Measurements from ENCODE around the gene TNFRSF9. TPM values are rescaled to one million over a fixed set of nuclear protein-coding genes. Genes with fewer than 3 reads are reported as not detected.
A peak's percentile ranks its signal among the peaks of the same experiment; 100 is the strongest.

The TNFRSF9 gene
- total RNA-seq, 1 donor from 2014 or later: not detected

DNA sequence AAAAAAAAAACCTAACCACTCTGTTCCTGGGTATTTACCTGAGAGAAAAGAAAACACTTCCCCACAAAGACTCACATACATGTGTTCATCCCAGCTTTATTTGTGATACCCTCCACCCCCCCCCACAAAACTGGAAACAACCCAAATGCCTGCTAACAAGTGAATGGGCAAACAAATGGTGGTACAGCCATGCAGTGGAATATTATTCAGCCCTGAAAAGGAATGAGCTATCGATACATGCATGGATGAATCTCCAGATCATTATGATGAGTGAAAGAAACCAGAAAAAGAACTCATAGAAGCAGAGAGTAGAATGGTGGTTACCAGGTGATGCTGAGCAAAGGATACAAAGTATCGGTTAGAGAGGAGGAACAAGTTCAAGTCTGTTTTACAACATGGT is 49.8 kb downstream of the TNFRSF9 start:
- ATAC-seq (ENCODE audit: poor library complexity) (no peak), DNase-seq (no peak)
- intact Hi-C loops (cut with DNase I): no loop called here

DNA sequence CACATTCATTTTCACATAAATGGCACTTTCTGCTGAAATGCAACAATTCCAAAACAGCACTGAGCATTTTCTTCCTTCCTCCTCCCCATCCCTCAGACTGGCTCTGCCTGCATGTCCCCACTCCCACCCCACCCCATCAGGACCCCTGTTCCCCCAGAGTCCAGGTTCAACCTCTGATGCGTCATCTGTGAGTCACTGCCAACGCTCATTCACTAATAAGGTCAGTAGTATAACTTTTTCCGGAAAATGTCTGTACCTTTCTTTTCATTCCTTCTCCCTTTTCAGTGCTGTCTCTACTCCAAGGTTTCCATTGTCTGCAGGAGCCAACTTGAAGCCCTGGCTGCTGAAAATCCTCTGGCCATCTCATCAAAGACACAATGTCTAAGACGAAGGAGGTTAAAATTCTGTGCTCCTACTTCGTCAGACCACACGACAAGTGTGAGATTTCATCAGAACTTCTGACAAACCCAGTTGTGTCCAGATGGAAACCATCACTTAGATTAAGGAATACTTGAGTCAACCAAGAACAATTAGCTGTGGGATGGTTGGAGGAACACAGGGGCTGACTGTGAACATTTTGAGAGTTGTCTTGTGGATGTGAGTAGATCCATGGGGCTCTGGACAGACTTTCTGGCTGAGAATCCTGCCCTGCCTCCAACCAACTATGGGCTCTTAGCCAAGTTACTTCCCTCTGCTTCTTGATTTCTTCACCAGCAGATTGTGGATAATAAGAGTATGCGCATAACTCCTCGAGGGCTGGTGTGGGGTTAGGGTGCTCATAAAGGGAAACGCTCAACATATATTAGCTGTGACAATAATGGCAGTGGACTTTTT is 52.2 kb downstream of the TNFRSF9 start:
- ATAC-seq (ENCODE audit: poor library complexity) (no peak), DNase-seq (no peak)
- intact Hi-C loops (cut with DNase I): no loop called here

DNA sequence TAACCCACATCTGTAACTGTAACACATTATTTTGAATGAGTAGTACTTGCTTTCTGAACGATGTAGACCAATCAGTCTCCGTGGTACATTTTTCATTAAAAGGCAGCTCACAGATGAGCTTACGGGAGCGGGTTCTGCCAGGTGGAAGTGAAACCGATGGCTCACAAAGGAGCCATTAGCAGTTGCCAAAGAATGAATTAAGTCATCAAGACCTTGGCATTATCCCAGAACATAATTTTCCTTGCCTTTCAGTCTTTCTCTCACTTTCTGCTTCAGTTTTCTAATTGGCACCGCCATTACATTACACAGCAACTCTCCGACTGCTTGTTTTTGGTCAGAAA is 54.3 kb downstream of the TNFRSF9 start:
- intact Hi-C loops (cut with DNase I): no loop called here
- ATAC-seq (ENCODE audit: poor library complexity): no peak
- DNase-seq: no peak

DNA sequence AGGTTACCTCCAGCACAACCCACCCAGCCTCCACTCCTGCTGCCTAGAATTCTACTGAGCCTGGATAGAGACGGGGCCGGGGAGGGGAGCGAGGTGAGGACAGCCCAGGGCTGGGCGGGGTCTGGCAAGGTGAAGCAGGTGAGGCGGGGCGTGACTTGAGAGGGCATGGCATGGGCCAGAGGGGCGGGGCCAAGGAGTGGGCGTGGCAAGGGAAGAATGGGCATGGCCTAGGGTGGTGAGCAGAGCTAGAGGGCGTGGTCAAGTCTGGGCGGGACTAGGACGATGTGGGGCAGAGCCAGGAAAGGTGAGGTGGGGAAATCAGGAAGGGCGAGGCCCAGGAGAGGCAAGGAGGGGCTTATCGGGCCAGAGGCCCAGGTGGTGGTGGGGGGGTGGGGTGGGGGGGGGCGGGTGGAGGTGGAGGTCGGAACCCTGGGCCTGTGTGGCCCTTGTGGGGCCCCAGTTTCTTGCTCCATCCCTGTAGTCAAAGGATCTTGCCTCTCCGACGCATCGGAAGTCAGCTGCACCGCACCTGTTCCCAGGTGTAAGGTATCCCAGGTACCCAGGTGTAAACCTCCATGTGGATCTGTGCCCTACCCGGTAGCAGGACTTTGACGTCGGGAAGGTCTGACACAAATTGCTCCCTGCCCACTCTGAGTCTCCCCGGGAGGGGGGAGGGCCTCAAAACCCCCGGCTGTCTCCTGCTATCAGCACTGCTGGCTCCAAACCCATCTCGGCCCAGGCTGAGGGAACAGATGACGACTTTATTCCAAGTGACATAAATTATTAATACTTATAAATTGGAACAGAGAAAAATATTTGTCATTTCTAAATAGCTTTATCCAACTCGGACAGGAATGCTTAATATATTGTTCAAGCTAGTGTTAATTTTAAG is 54.9 kb downstream of the TNFRSF9 start:
- intact Hi-C loops (cut with DNase I): no loop called here
- DNase-seq: no peak
- peak; percentile 38 for ATAC-seq (ENCODE audit: poor library complexity)

DNA sequence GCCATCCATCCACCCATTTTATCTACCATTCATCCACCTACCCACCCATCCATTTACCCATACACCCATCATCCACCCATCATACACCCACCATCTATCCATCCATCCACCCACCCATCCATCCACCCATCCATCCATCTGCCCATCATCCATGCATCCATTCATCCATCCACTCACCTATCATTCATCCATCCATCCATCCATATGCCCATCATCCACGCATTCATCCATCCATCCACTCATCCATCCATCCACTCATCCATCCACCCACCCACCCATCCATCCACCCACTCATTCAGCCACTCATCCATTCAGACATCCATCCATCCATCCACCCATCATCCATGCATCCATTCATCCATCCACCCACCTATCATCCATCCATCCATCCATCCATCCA is 55.9 kb downstream of the TNFRSF9 start:
- DNase-seq (no peak), ATAC-seq (ENCODE audit: poor library complexity) (no peak)
- intact Hi-C loops (cut with DNase I): no loop called here

DNA sequence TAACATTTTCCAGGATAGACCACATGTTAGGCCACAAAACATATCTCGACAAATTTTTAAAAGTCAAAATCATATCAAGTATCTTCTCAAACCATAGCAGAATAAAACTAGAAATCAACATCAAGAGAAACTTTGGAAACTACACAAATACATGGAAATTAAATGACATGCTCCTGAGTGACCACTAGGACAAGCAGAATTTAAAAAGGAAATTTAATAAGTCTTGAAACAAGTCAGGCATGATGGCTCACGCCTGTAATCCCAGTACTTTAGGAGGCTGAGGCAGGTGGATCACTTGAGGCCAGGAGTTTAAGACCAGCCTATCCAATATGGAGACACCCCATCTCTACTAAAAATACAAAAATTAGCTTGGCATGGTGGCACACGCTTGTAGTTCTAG is 61.4 kb downstream of the TNFRSF9 start:
- DNase-seq: no peak
- no peak for ATAC-seq (ENCODE audit: poor library complexity)
- intact Hi-C loops (cut with DNase I): no loop called here

DNA sequence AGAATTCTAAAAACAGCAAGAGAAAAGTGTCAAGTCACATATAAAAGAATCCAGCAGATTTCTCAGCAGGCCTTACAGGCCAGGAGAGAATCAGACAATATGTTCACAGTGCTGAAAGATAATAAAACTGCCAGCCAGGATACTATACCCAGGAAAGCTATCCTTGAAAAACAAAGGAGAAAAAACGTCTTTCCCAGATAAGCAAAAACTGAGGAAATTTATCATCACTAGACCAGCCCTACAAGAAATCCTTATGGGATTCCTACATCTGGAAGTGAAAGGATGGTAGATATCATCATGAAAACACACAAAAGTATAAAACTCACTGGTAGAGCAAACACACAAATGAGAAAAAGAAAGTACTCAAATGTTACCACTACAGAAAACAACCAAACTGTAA is 62.6 kb downstream of the TNFRSF9 start:
- intact Hi-C loops (cut with DNase I): no loop called here
- ATAC-seq (ENCODE audit: poor library complexity): no peak
- DNase-seq: no peak

DNA sequence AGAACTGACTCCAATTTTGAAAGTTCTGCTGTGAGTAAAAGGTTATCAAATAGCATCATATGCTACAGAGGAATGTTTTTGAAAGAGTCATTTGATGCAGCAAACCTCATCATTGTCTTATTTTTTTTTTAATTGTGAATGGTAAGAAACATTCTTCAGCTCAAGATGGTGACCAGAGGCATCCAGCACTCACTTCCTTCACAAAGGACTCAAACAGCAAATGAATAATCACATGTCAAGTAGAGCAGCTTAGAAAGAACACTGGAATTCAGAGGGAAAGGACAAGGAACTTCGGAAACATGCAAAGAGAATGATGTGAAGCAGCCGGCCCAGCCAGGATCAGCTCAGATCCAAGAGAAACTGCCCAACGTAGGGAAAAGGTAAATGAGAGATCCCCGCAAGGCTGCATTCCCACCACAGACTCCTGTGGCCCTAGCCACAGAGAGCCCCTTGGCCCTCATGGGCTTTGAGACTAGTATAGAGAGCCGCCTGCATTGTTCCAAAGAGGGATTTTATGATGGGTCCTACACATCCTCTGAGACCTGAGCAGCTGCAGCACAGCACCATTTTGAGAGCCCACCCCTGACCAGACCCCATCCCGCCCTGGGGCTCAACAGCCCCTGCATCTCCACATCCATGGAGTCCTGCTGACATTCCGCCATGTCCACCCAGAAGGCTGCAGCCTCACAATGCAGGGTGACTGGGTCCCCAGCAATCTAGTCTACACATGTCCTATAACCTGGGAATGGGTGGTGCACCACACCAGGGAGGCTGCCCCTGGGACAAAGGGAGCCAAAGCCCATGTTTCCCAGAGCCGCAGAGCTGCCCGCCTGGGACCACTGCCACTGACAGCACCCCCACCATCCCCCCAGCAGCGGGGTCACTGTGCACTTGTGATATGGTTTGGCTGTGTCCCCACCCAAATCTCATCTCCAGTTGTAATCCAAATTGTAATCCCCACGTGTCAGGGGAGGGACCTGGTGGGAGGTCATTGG is 66.5 kb downstream of the TNFRSF9 start:
- no peak for DNase-seq
- no peak for ATAC-seq (ENCODE audit: poor library complexity)
- intact Hi-C loops (cut with DNase I): no loop called here

DNA sequence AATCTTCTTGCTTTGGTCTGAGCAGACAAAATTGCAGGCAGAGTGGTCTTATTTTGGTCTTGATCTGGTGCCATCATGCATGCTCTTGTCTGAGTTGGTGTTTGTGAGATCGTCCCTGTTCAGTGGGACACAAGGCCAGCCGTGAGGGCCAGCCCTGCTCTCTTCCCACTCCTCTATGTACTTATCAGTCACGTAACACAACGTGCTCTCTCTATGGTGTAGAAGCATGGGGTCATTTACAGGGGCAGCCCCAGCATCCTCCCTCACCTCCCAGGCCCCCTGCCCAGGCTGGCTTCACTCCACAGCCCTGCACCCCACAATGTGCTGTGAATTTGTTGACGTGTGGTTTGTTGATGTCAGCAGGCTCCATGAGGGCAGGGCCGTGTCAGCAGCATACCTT is 69.5 kb downstream of the TNFRSF9 start:
- intact Hi-C loops (cut with DNase I): no loop called here
- DNase-seq: no peak

DNA sequence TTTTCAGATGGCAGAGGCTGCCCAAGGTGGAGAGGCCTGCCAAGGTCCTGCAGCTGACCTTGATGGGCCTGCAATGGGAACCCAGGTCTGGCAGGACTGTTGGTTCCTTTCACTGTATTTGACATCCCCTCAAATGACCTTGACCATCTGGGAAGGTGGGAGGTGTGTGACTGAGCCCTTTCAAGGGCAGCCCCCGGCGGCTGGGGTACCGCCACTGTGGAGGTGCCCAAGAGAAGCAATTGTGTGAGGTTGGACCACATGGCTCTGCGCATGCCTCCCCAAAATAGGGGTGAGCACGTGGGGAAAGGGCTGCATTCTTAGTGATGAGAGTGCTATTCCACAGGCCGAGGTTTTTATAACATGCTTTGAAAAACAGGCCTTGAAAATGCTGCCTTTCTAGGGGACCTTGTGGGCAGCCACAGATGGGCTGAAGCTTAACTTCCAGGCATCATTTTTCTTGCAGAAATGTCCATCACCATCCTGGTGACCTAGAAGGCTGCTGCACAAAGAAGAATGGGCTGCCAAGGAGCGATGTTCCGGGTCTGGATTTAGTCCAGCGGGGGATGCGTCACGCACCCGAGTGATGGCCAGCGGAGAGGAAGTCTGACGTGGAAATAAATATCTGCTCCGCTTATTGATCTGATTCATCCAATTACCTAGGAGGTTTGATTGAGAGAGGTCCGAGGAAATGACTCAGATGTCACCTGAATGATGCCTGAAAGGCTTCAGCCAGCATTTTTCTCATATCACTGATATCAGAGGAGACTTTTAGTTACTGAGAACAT is 71.3 kb downstream of the TNFRSF9 start:
- ATAC-seq (ENCODE audit: poor library complexity) (no peak), DNase-seq (no peak)
- intact Hi-C loops (cut with DNase I): no loop called here

More for the DNA sequence above, 69.5 kb downstream of the TNFRSF9 start:
- no peak for ATAC-seq (ENCODE audit: poor library complexity)

DNA sequence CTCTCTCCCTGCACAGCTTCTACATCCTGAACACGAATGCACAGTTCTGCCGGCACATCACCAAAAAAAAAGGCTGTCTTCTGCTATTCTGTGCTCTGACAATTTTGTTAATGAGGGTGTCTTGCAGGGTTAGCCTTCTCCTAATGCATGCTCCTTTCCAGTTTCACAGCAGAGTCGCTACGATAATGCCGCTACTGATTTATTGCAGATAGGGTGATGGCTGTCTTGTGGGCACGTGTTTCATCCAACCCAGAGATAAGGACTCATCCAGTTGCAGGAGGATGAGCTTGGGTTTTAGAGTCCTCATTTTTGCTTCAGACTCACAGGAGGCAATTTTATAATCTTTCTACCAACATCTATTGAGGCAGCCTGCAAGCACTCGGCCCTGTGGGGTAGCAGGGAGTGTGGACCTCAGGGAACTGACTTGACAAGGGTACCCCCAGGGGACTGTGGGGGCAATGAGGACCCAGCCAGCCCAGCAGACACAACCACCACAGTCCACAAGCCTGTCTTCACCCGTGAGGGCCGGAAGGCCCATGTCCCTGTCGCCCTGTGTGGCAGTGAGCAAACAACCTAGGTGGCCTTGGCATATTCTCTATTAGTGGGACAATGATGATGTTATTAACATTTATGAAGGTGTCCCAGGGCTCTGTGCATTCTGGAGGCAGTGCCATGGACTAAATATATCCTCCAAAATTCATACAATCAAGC is 72.4 kb downstream of the TNFRSF9 start:
- DNase-seq (no peak), ATAC-seq (ENCODE audit: poor library complexity) (no peak)
- intact Hi-C loops (cut with DNase I): no loop called here

DNA sequence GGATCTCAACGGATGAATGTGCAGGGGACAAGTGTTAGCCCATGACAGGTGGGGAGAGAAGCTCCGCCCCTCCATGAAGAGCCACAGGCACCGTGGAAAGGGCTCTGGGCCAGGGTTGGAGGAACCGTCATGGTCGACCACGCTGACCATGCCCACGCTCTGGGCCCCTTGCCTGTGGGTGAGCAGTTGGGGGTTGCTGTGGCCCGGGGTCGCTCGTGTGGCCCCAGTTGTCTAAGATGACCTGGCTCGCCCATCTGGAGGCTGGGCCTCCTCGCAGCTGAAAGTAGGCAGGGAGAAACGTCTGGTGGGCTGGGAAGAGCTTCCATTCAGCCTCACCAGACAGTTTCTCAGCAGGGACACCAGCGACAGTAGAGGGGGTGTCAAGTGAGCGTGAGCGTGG is 74.7 kb downstream of the TNFRSF9 start:
- ATAC-seq (ENCODE audit: poor library complexity): no peak
- intact Hi-C loops (cut with DNase I): no loop called here
- no peak for DNase-seq

Other genes with a start within 250 kb of the TNFRSF9 start
- 60.3 TPM for gene VAMP3, start 169.5 kb downstream of the TNFRSF9 start, total RNA-seq
- 14.8 TPM for gene PER3, start 156.5 kb downstream of the TNFRSF9 start, total RNA-seq
- gene UTS2, start 87.8 kb downstream of the TNFRSF9 start, total RNA-seq: not detected
- 361 TPM for gene PARK7, start 20.9 kb upstream of the TNFRSF9 start, total RNA-seq
- 11.1 TPM for gene ERRFI1, start 85.5 kb upstream of the TNFRSF9 start, total RNA-seq